PC-9 (cell line): ENCODE measurements around the gene WNK2.

Experiments used
- EZH2 ChIP-seq: fragments of 200-600 bp; sonication (generic); IDR thresholded peaks from 2 replicates; pipeline ENCODE4 v1.8.0; 2017; ENCODE audit warnings: antibody characterized with exemption, low read depth
- TF ChIP-seq, protein P1 (sequence below): fragments of 200-600 bp; sonication (generic); conservative IDR thresholded peaks from 2 replicates; pipeline ENCODE4 v1.6.1; 2017; ENCODE audit warnings: mixed run types, antibody characterized with exemption, mild to moderate bottlenecking, moderate library complexity

DNA sequence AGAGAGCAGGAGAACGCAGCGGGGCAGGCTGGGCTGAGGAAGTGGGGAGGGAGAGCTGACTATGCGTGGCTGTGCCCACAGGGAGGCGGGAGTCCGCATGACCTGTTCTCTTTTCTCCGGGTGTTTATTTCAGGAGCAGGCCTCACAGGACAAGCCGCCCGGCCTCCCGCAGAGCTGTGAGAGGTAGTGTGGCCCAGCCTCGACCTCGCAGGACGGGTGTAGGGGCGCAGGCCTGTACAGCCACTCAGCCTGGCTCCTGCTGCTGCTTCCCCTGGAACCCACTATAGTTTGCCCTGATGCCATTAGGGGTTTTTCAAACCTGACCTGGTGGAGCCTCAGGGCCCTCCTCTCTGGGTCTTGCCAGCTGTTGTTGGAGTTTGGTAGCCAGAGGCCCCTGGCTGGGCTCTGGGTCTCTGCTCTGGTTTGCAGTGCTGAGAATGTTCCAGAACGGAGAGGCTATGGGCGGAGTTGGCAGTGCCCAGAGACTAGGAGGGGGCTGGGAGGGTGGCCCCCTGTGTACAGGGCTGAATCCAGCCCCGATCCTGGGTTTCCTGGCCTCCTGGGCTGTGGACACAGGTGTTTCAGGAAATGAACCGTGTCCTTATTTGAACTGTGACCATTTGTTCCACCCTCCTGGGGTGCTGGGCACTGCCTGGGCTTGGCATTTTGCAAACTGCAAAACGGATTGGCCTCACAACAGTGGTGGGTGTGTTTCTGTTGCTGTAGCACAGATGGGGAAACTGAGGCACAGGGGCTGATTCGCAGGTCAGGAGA is 78.8 kb downstream of the WNK2 start:
- TF ChIP-seq, protein P1, sequence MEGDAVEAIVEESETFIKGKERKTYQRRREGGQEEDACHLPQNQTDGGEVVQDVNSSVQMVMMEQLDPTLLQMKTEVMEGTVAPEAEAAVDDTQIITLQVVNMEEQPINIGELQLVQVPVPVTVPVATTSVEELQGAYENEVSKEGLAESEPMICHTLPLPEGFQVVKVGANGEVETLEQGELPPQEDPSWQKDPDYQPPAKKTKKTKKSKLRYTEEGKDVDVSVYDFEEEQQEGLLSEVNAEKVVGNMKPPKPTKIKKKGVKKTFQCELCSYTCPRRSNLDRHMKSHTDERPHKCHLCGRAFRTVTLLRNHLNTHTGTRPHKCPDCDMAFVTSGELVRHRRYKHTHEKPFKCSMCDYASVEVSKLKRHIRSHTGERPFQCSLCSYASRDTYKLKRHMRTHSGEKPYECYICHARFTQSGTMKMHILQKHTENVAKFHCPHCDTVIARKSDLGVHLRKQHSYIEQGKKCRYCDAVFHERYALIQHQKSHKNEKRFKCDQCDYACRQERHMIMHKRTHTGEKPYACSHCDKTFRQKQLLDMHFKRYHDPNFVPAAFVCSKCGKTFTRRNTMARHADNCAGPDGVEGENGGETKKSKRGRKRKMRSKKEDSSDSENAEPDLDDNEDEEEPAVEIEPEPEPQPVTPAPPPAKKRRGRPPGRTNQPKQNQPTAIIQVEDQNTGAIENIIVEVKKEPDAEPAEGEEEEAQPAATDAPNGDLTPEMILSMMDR = no peak
- TF ChIP-seq EZH2 = no peak
